ENCODE data around the gene LRRC49.

DNA sequence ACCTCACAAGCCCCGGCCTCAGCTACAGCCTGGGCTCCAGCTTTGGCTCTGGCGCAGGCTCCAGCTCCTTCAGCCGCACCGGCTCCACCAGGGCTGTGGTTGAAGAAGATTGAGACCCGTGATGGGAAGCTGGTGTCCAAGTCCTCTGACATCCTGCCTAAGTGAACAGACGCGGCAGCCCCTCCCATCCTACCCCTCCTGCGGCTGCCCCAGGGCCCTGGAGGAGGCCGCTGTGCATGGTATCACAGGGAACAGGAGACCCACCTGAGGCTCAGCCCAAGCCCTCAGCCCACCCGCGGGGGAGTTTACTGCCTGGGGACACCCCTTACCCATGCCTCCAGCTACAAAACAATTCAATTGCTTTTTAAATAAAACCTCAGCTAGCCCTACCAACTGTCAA lies 32.6 kb upstream of the LRRC49 start:
- no peak for TF ChIP-seq POLR2A (IDR thresholded peaks at IDR 0.05)
- TF ChIP-seq, protein P1, sequence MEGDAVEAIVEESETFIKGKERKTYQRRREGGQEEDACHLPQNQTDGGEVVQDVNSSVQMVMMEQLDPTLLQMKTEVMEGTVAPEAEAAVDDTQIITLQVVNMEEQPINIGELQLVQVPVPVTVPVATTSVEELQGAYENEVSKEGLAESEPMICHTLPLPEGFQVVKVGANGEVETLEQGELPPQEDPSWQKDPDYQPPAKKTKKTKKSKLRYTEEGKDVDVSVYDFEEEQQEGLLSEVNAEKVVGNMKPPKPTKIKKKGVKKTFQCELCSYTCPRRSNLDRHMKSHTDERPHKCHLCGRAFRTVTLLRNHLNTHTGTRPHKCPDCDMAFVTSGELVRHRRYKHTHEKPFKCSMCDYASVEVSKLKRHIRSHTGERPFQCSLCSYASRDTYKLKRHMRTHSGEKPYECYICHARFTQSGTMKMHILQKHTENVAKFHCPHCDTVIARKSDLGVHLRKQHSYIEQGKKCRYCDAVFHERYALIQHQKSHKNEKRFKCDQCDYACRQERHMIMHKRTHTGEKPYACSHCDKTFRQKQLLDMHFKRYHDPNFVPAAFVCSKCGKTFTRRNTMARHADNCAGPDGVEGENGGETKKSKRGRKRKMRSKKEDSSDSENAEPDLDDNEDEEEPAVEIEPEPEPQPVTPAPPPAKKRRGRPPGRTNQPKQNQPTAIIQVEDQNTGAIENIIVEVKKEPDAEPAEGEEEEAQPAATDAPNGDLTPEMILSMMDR (IDR thresholded peaks at IDR 0.05) = no peak

Measured in thyroid gland (tissue), 4 donors.